A549 treated with ZK216348 at 1 μM for 4 hours (cell line): Measurements from ENCODE around the gene SERPINC1. TPM values are rescaled to one million over a fixed set of nuclear protein-coding genes. Genes with fewer than 3 reads are reported as not detected.

Source experiments
- total RNA-seq: library from RNA; stranded (reverse); fragments of 200-300 nt; extraction: Qiagen RNA extraction; gene quantifications from 5 replicates; pipeline ENCODE4 v1.2.3, GENCODE V29; 2022; ENCODE audit warnings: low read depth

SERPINC1 gene
- total RNA-seq: 0.28 TPM in 1 of 5 replicates, not detected in the others

GRCh38 chr1:173917149-173917548, at the start of gene SERPINC1:
TSS of gene SERPINC1 (minus strand) at chr1:173917327. CDS start at chr1:173917259, 68 bp downstream.

GRCh38 chr1:173868266-173869020, 48.7 kb downstream of the SERPINC1 start, which contains the start of gene ZBTB37:
TSS of gene ZBTB37 (plus strand) at chr1:173868380. CDS start at chr1:173870226, 1,846 bp downstream.

GRCh38 chr1:173867753-173868265, 49.3 kb downstream of the SERPINC1 start, which contains the start of gene GAS5:
TSS of gene GAS5 (minus strand) at chr1:173867989.

Other genes starting within 250 kb of the SERPINC1 start
- 0.13 TPM in 1 of 5 replicates, not detected in the others for gene ANKRD45, start 247.5 kb downstream of the SERPINC1 start, total RNA-seq
- gene KLHL20, start 202.3 kb downstream of the SERPINC1 start, total RNA-seq: 9.4 to 13.1 TPM (median 12.3 TPM) in 5 replicates
- 36.5 to 44.5 TPM (median 42.1 TPM) in 5 replicates for gene DARS2, start 92.7 kb downstream of the SERPINC1 start, total RNA-seq
- gene CENPL, start 92.4 kb downstream of the SERPINC1 start, total RNA-seq: 10.7 to 16.5 TPM (median 11.2 TPM) in 5 replicates
- gene GAS5, start 49.3 kb downstream of the SERPINC1 start, total RNA-seq: 274 to 349 TPM (median 295 TPM) in 5 replicates
- 0.85 to 1.6 TPM (median 1.6 TPM) in 5 replicates for gene ZBTB37, start 48.9 kb downstream of the SERPINC1 start, total RNA-seq
- gene RC3H1, start 105.0 kb upstream of the SERPINC1 start, total RNA-seq: 4.7 to 7.7 TPM (median 6.6 TPM) in 5 replicates
- gene RABGAP1L, start 242.2 kb upstream of the SERPINC1 start, total RNA-seq: 4.4 to 7.9 TPM (median 5.5 TPM) in 5 replicates